GM06990 (cell line): ENCODE measurements around the gene PGAP1.

Experiments used
- DNase-seq: peaks from one replicate; pipeline ENCODE4 v3.0.0-alpha.2; 2011; ENCODE audit not compliant: insufficient read length; ENCODE audit errors: extremely low read depth
- H3K27me3 ChIP-seq: replicated peaks from 2 replicates; pipeline ENCODE4 v1.6.0; 2011; ENCODE audit warnings: low read length; ENCODE audit not compliant: control insufficient read depth, insufficient read depth
- H3K36me3 ChIP-seq: 2 replicates; pipeline ENCODE4 v1.5.1; 2011; ENCODE audit warnings: low read length; ENCODE audit not compliant: control insufficient read depth, insufficient read depth
- H3K4me3 ChIP-seq: replicated peaks from 2 replicates; pipeline ENCODE4 v1.5.1; 2011; ENCODE audit warnings: low read depth, mild to moderate bottlenecking, control low read depth, low read length
- CTCF ChIP-seq: IDR thresholded peaks from 2 replicates; pipeline ENCODE4 v1.5.1; 2011; ENCODE audit warnings: low read length, control low read depth, mild to moderate bottlenecking, inconsistent platforms; ENCODE audit not compliant: insufficient read depth, poor library complexity, severe bottlenecking

Gene PGAP1

DNA sequence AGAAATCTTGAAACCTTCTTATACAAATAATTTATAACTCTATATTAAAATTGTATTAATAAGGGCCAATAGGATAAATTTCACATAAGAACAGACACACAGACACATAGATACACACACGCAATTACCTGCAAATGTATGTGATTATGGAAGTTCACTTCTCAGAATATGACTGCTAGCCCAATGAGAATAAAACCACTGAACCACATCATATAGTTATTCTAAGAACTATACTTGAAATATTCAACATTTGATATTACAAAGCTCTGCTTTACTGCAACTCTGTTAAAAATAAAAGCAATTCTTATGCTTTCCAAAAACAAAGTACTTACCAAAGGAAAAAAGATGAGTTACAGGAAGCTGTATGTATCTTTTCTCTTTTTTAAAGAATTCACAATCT, 51.1 kb downstream of the PGAP1 start:
- no peaks in the 10 kb centered on the region for H3K36me3 ChIP-seq
- TF ChIP-seq CTCF: no peak
- no peaks in the 10 kb centered on the region for H3K27me3 ChIP-seq
- no peak for DNase-seq
- no peak overlapping the region for H3K4me3 ChIP-seq

- no peak for DNase-seq
- no peaks in the 10 kb centered on the region for H3K27me3 ChIP-seq
- no peak overlapping the region for H3K4me3 ChIP-seq
- no peak for TF ChIP-seq CTCF
- no peaks in the 10 kb centered on the region for H3K36me3 ChIP-seq
Observed at GRCh38 chr2:196873511-196873910, 53.0 kb downstream of the PGAP1 start.

DNA sequence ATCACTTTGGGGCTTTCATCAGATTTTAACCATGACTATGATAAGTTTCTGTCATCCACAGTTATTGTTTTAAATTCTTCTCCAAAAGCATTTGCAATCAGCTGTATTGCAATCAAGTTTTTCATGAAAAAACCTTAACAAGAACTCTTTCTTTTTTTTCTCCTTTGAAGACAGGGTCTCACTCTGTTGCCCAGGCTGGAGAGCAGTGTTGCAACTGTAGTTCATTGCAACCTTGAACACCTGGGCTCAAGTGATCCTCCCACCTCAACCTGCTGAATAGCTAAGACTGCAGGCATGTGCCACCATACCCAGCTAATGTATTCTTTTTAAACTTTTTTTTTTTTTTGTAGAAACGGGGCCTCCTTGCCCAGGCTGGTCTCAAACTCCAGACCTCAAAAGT, 71.9 kb downstream of the PGAP1 start:
- H3K4me3 ChIP-seq: no peak overlapping the region
- no peak for TF ChIP-seq CTCF
- no peaks in the 10 kb centered on the region for H3K27me3 ChIP-seq
- no peaks in the 10 kb centered on the region for H3K36me3 ChIP-seq
- DNase-seq: no peak

DNA sequence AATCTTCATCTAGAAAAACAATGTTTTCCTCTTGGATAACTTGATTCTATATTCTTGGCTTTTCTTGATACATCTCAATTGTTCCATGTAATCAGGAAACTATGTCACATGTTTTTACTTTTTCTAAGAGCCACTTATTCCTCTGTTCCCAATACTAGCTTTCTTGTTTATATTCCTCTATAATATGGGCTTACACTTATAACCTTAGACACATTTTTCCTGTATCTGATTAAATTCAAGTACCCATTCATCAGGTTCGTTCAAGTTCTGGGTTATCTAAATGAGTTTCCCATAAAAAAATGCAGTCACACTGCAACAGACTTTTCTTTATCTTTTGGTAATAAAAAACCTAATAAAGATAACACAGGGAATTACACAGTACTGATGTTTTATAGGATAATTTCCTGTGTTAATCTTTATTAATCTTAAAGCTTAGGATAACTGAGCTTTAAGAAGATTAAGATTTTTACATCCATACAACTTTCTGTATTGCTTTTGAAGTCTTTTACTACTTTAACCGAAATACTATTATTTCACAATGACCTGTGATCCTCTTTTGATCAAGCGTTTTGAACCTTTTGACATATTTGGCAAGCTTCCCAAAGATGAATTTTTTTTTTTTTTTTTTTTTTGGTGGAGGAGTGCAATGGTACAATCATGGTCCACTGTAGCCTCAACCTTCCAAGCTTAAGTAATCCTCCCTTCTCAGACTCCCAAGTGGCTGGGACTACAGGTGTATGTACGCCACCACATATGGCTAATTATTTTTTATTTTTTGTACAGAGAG, 73.0 kb downstream of the PGAP1 start:
- no peak for TF ChIP-seq CTCF
- DNase-seq: no peak
- Histone ChIP-seq H3K27me3 (no peaks in the 10 kb centered on the region), H3K36me3 (no peaks in the 10 kb centered on the region), H3K4me3 (no peak overlapping the region)

GRCh38 chr2:196851088-196851487, 75.4 kb downstream of the PGAP1 start:
- Histone ChIP-seq H3K36me3 (no peaks in the 10 kb centered on the region), H3K4me3 (no peak overlapping the region), H3K27me3 (no peaks in the 10 kb centered on the region)
- no peak for DNase-seq
- TF ChIP-seq CTCF: no peak

DNA sequence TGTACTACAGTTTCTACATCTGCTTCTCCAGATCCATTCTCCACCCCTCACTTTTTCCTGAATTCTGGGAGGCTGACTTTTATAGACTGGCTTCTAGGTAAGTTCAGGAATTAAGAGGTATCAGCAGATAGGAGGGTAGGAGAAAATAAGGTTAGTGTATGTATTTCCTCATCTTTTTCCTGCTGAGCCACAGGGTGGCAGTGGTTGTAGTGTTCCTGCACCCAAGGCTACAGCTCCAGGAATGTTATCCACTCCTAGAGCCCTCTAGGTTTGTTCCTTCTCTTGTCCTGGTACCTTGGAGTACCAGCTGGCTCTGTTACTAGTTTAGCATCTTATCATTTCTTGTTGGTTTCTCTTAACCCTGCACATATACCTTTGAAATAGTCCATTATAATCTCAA, 76.6 kb downstream of the PGAP1 start:
- no peak for DNase-seq
- H3K4me3 ChIP-seq: no peak overlapping the region
- H3K27me3 ChIP-seq: no peaks in the 10 kb centered on the region
- no peaks in the 10 kb centered on the region for H3K36me3 ChIP-seq
- TF ChIP-seq CTCF: peak; percentile 28
